Measurements from ENCODE around the gene SAP30BP.
A peak's percentile ranks its signal among the peaks of the same experiment; 100 is the strongest.
"Not testable (repeated sequence)": the region's sequence is repeated elsewhere in the genome, so short reads cannot be mapped to it uniquely, and the experiment has no call there.

Gene SAP30BP

DNA sequence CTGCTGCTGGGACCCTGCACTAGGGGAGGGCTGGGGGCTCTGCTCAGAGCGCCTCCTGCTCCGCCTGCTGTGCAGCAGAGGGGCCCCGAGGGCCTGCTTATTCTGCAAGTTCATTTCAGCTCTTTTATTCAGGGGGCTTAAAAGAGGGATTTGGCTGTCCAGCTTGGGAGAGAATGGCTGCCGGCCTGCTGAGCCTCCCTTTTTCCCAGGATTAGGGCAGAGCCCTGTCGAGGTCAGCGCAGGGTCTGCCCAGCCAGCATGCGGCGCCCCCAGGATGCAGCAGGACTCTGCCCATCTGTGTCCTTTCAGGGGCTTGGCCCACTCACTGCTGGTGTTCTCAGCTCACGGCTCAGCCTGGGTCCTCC lies 32.8 kb upstream of the SAP30BP start:
- DNase-seq (ENCODE audit: low spot score) = no peak

DNA sequence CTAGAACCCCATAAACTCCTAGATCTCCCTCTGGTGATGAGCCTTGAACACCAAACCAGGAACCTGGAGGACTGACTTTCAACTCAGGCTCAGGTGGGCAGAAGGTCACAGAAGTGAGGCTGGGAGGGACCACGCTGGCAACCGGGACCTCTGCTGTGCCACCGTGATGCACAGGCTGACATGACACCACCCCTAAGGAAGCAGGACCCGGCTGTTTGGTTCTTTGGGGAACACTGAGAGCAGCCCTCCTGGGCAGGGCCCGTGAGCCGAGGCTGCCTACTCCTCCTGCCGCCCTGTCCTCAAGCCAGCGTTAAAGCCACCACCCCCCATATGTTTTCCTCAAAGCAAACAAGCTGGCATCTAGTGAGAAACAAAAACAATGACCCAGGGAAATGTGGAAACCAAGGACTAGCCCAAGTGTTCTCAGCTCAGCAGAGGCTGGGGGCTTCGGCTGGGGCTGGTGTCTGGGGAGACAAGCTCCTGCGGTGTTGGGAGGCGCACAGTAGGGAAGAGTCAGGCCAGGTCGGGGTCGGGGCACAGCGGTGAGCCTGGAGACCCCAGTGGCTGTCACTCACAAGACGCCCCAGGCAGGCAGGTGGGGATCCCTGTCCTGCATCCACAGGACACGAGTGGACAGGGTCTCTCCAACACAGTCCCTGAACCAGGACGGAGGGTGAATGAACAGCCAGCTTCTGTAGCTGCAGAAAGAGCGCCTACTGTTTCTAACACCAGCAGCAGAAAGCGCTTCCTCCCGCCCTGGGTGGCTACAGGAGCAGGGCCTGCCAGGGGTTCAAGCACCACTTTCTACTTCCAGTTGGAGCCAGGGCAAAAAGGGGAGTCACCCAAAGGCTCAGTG lies 32.2 kb upstream of the SAP30BP start:
- no peak for DNase-seq (ENCODE audit: low spot score)

GRCh38 chr17:75635610-75636202 lies 31.4 kb upstream of the SAP30BP start:
- DNase-seq (ENCODE audit: low spot score) = no peak

- no peak for DNase-seq (ENCODE audit: low spot score)
These were observed 30.6 kb upstream of the SAP30BP start for GRCh38 chr17:75636381-75637142.

DNA sequence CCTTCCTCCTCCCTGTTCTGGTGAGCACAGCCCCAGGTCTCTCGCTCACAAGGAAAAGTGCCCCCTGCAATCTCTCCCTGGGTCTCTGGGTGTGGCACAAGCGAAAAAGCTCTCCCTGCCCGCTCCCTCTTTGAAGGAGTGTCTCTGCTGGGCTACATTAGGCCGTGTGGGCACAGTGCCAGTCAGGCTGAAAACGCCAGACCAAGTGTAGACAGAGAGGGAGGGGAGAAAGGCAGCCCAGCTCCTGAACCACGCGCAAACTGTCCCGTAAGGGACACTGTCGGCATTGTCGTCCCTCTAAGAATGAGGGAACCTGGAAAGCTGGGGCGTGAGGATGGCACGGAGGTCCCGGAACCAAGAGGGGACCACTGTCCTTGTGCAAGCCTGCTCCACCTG lies 30.0 kb upstream of the SAP30BP start:
- DNase-seq (ENCODE audit: low spot score) = no peak

DNA sequence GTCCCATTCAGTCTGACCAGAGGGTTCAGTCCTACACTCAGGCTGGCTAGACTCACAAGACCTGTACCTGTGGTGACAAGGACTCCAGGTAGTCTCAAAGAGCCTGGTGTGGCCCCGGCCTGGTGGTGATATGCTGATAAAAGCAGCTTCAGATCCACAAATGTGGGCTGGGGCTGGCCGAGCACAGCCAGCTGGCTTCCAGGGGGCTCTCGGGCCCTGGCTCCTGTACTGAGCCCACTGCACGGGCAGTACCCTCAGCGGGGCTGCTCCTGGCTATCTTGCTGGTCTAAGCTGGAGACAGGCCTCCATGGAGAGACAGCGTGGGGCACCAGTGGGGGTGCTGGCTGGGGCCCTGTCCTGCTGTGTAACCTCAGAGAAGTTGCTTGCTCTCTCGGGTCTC lies 29.6 kb upstream of the SAP30BP start:
- no peak for DNase-seq (ENCODE audit: low spot score)

DNA sequence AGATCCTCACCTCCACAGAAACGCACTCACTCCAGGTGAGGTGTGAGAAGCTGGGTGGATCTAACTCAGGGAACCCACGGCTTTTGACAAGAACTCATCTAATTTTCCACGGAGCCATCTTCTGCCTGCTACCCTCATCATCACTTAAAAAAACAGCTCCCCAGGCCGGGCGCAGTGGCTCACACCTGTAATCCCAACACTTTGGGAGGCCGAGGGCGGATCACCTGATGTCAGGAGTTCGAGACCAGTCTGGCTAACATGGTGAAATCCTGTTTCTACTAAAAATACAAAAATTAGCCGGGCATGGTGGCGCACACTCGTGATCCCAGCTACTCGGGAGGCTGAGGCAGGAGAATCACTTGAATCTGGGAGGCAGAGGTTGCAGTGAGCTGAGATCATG lies 29.1 kb upstream of the SAP30BP start:
- DNase-seq (ENCODE audit: low spot score) = not testable (repeated sequence)

DNA sequence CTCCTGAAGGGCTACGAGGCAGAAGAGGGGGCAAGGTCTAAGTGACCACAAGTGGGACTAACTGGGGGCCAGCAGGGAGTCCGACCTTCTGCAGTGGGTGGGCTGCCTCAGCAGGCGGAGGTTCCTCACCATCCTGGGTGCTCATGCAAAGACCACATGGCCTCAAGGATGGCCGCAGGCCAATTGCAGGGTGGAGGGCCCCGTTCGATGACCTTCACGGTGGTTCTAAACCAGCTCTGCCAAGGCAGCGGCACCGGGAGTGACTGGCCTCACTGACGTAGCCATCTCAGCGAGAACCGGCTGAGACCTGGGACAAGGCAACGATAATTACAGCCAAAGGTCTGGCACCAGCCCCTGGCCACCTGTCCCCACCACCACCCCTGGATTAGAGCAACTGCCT lies 28.2 kb upstream of the SAP30BP start:
- DNase-seq (ENCODE audit: low spot score) = no peak

- no peak for DNase-seq (ENCODE audit: low spot score)
These were observed 27.8 kb upstream of the SAP30BP start for GRCh38 chr17:75639327-75639726.

GRCh38 chr17:75639771-75640555 lies 27.2 kb upstream of the SAP30BP start:
- DNase-seq (ENCODE audit: low spot score) = no peak

GRCh38 chr17:75640556-75641119 lies 26.5 kb upstream of the SAP30BP start:
- no peak for DNase-seq (ENCODE audit: low spot score)

- no peak for DNase-seq (ENCODE audit: low spot score)
These were observed 25.8 kb upstream of the SAP30BP start for GRCh38 chr17:75641343-75641742.

- DNase-seq (ENCODE audit: low spot score) = no peak
These were observed 24.9 kb upstream of the SAP30BP start for GRCh38 chr17:75642182-75642783.

DNA sequence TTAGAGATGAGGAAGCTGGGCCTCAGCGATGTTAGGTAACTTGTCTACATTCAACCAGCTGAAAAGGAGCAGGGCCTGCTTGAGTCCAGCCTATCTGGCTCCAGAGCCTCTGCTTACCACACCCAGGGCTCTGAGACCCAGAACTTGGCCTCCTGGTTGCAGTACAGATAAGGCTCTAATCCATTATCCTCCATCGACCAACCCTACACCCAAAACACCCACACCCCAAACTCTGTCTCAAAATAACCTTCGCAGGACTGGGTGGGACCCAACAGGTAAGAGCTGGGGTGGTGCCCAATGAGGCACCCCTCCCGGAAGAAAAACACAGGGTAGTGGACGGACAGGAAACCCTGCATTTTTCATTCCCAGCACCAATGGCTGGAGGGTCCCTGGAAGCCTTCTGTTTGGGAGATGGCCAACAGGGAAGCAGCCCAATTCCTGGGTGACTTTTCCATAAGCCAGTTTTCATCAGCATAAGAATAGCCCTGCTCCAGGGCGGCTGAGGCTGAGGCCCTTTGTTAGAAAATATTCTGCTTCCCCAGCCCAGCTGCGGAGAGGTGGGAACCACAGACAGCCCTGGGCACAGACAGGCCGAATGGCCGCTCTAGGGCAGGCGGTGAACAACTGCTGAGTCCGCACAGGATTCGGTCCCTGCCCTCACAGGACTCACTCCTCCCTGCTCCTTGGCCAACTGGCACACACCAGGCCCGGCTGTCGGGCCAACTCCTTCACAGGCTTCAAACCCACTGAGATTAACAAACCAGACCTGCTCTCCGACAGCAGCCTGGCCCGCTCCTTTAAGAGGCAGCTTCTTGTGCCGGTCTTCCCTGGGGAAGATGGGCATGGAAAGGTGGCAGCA lies 24.1 kb upstream of the SAP30BP start:
- no peak for DNase-seq (ENCODE audit: low spot score)

GRCh38 chr17:75643643-75644017 lies 23.5 kb upstream of the SAP30BP start:
- no peak for DNase-seq (ENCODE audit: low spot score)

DNA sequence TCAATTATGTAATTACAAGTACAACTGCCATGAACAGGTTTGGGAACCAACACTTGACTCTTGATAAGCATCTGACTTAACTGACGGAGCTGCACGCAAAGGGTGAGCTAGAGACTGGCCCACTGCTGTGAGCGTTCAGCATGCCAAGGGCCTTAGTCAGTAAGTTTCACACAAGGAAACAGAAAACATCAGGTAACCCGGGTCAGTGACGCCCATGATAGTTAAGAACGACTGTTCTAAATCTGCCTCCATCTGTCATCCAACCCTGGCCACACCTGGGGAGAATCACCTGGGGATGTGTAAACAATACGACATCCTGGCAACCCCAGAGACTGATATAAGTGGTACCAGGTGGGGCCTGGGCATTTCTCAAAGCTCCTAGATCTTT lies 21.6 kb upstream of the SAP30BP start:
- DNase-seq (ENCODE audit: low spot score) = peak; percentile 91

- peak; percentile 91 for DNase-seq (ENCODE audit: low spot score)
These were observed 21.1 kb upstream of the SAP30BP start for GRCh38 chr17:75645889-75646637.

- DNase-seq (ENCODE audit: low spot score) = no peak
These were observed 20.5 kb upstream of the SAP30BP start for GRCh38 chr17:75646638-75646992.

GRCh38 chr17:75647061-75647460 lies 20.1 kb upstream of the SAP30BP start:
- DNase-seq (ENCODE audit: low spot score) = no peak

GRCh38 chr17:75647921-75648320 lies 19.2 kb upstream of the SAP30BP start:
- no peak for DNase-seq (ENCODE audit: low spot score)
